H9 (cell line): ENCODE results near the gene TMEM52B. TPM values are rescaled to one million over a fixed set of nuclear protein-coding genes. Genes with fewer than 3 reads are reported as not detected.

Experiments used
- DNase-seq: peaks from one replicate; pipeline ENCODE4 v3.0.0-alpha.2; 2017
- H2AFZ ChIP-seq: one replicate; pipeline ENCODE4 v1.6.1; 2013; ENCODE audit warnings: mild to moderate bottlenecking, low read length, control low read depth, moderate library complexity
- H2AK5ac ChIP-seq: 2 replicates; pipeline ENCODE4 v1.6.1; 2013; ENCODE audit warnings: low read length, control low read depth, mixed read lengths; ENCODE audit not compliant: insufficient read length
- H2BK120ac ChIP-seq: one replicate; pipeline ENCODE4 v1.6.1; 2013; ENCODE audit warnings: low read depth, mild to moderate bottlenecking, low read length, control low read depth, inconsistent platforms; ENCODE audit not compliant: poor library complexity, severe bottlenecking
- H2BK12ac ChIP-seq: 2 replicates; pipeline ENCODE4 v1.6.1; 2013; ENCODE audit warnings: low read length, control low read depth, mixed read lengths, low read depth; ENCODE audit not compliant: insufficient read length
- H2BK15ac ChIP-seq: 2 replicates; pipeline ENCODE4 v1.6.1; 2013; ENCODE audit warnings: low read depth, low read length, control low read depth
- H2BK20ac ChIP-seq: one replicate; pipeline ENCODE4 v1.6.1; 2013; ENCODE audit warnings: low read depth, mild to moderate bottlenecking, low read length, control low read depth, inconsistent platforms; ENCODE audit not compliant: poor library complexity, severe bottlenecking
- H2BK5ac ChIP-seq: 2 replicates; pipeline ENCODE4 v1.6.1; 2013; ENCODE audit warnings: low read length, control low read depth, mixed read lengths; ENCODE audit not compliant: insufficient read length
- H3K14ac ChIP-seq: 2 replicates; pipeline ENCODE4 v1.6.1; 2013; ENCODE audit warnings: low read length, control low read depth; ENCODE audit not compliant: insufficient read depth
- H3K18ac ChIP-seq: 2 replicates; pipeline ENCODE4 v1.6.1; 2013; ENCODE audit warnings: low read depth, mild to moderate bottlenecking, mixed read lengths, low read length, control low read depth; ENCODE audit not compliant: insufficient read length
- H3K23ac ChIP-seq: 2 replicates; pipeline ENCODE4 v1.6.1; 2013; ENCODE audit warnings: low read length, control low read depth, mixed read lengths, low read depth; ENCODE audit not compliant: insufficient read length
- H3K23me2 ChIP-seq: 2 replicates; pipeline ENCODE4 v1.6.1; 2013; ENCODE audit warnings: low read depth, mild to moderate bottlenecking, mixed read lengths, low read length, control low read depth; ENCODE audit not compliant: insufficient read length, poor library complexity, severe bottlenecking
- H3K27ac ChIP-seq: 2 replicates; pipeline ENCODE4 v1.5.1; 2013; ENCODE audit warnings: low read length, control low read depth, mixed read lengths, low read depth; ENCODE audit not compliant: insufficient read length
- H3K27me3 ChIP-seq: 2 replicates; pipeline ENCODE4 v1.6.1; 2013; ENCODE audit warnings: low read length, control low read depth, inconsistent platforms; ENCODE audit not compliant: insufficient read depth
- H3K4ac ChIP-seq: 2 replicates; pipeline ENCODE4 v1.6.1; 2013; ENCODE audit warnings: low read depth, mild to moderate bottlenecking, control low read depth, inconsistent platforms, low read length, moderate library complexity
- H3K4me1 ChIP-seq: 2 replicates; pipeline ENCODE4 v1.6.1; 2013; ENCODE audit warnings: low read length, control low read depth, inconsistent platforms; ENCODE audit not compliant: insufficient read depth
- H3K4me2 ChIP-seq: 2 replicates; pipeline ENCODE4 v1.6.1; 2013; ENCODE audit warnings: low read length, control low read depth, mixed read lengths; ENCODE audit not compliant: insufficient read length, insufficient read depth
- H3K56ac ChIP-seq: 2 replicates; pipeline ENCODE4 v1.6.1; 2013; ENCODE audit warnings: low read depth, mild to moderate bottlenecking, mixed read lengths, low read length, control low read depth; ENCODE audit not compliant: insufficient read length
- H3K79me1 ChIP-seq: 2 replicates; pipeline ENCODE4 v1.6.1; 2013; ENCODE audit warnings: low read depth, mild to moderate bottlenecking, moderate library complexity, low read length, control low read depth, inconsistent platforms; ENCODE audit not compliant: insufficient read depth, poor library complexity, severe bottlenecking
- H3K79me2 ChIP-seq: 2 replicates; pipeline ENCODE4 v1.6.1; 2013; ENCODE audit warnings: low read length, control low read depth, inconsistent platforms; ENCODE audit not compliant: insufficient read depth
- H3K9ac ChIP-seq: 2 replicates; pipeline ENCODE4 v1.6.1; 2013; ENCODE audit warnings: low read length, control low read depth, mixed read lengths; ENCODE audit not compliant: insufficient read length; ENCODE audit errors: extremely low read depth
- H3K9me3 ChIP-seq: one replicate; pipeline ENCODE4 v1.6.1; 2013; ENCODE audit warnings: low read depth, low read length, inconsistent platforms; ENCODE audit not compliant: control insufficient read depth
- H3T11ph ChIP-seq: one replicate; pipeline ENCODE4 v1.6.1; 2013; ENCODE audit warnings: mild to moderate bottlenecking, low read length, control low read depth, inconsistent platforms
- H4K20me1 ChIP-seq: one replicate; pipeline ENCODE4 v1.6.1; 2013; ENCODE audit not compliant: control insufficient read depth, insufficient read length, insufficient read depth
- H4K5ac ChIP-seq: 2 replicates; pipeline ENCODE4 v1.6.1; 2013; ENCODE audit warnings: low read depth, mild to moderate bottlenecking, mixed read lengths, low read length, control low read depth; ENCODE audit not compliant: insufficient read length
- H4K8ac ChIP-seq: replicated peaks from 2 replicates; pipeline ENCODE4 v1.6.1; 2013; ENCODE audit warnings: low read length, control low read depth, mixed read lengths, low read depth; ENCODE audit not compliant: insufficient read length
- H4K91ac ChIP-seq: 2 replicates; pipeline ENCODE4 v1.6.1; 2013; ENCODE audit warnings: low read depth, mild to moderate bottlenecking, moderate library complexity, mixed read lengths, low read length, control low read depth; ENCODE audit not compliant: insufficient read length
- H3K27ac Mint-ChIP-seq, 3 experiments: 2 replicates in 2 of 3; 3 replicates in 1 of 3; pipeline ENCODE4 v1.8.0; 2020 to 2021; ENCODE audit warnings: mixed read lengths in 3 of 3, mild to moderate bottlenecking in 1 of 3, moderate library complexity in 1 of 3
- H3K27me3 Mint-ChIP-seq: 2 replicates; pipeline ENCODE4 v1.8.0; 2021; ENCODE audit warnings: low read depth, mild to moderate bottlenecking, moderate library complexity, mixed read lengths
- H3K36me3 Mint-ChIP-seq, 3 experiments: 2 replicates in 2 of 3; 3 replicates in 1 of 3; pipeline ENCODE4 v1.8.0; 2020 to 2021; ENCODE audit warnings: low read depth in 3 of 3, mixed read lengths in 3 of 3; ENCODE audit not compliant: insufficient read depth in 1 of 3
- H3K4me1 Mint-ChIP-seq, 2 experiments: 2 replicates each; pipeline ENCODE4 v1.8.0; 2020; ENCODE audit warnings: mixed read lengths in 2 of 2
- H3K4me3 Mint-ChIP-seq, 2 experiments: 2 replicates in 1 of 2; 3 replicates in 1 of 2; pipeline ENCODE4 v1.8.0; 2020 to 2021; ENCODE audit warnings: mild to moderate bottlenecking in 2 of 2, mixed read lengths in 2 of 2, moderate library complexity in 1 of 2
- H3K9me3 Mint-ChIP-seq, 2 experiments: 2 replicates in 1 of 2; 3 replicates in 1 of 2; pipeline ENCODE4 v1.8.0; 2020; ENCODE audit warnings: mild to moderate bottlenecking in 2 of 2, mixed read lengths in 2 of 2, moderate library complexity in 1 of 2
- CTCF ChIP-seq: fragments of 200-600 bp; sonication (generic); conservative IDR thresholded peaks from 3 replicates; pipeline ENCODE4 v1.8.0; 2021; ENCODE audit warnings: antibody characterized with exemption, mild to moderate bottlenecking
- WGBS: extraction: QIAGEN DNeasy Blood & Tissue Kit; methylation state at CpG from one replicate; pipeline ENCODE4 v1.1.7; 2013; ENCODE audit warnings: missing lambda C conversion rate, low lambda C conversion rate, mixed read lengths; ENCODE audit not compliant: insufficient read length; ENCODE audit errors: extremely low coverage; 5-methylcytosine and 5-hydroxymethylcytosine counted together
- total RNA-seq: library from RNA; stranded (reverse); gene quantifications from 2 replicates; pipeline ENCODE4 v1.2.1, GENCODE V29; 2021

Gene TMEM52B
- total RNA-seq, 1 experiment from 2014 or later = not detected

- H3K23me2 ChIP-seq = no peaks in the 10 kb centered on the region
- H4K8ac ChIP-seq = no peak overlapping the region
- no peak overlapping the region for H2BK5ac ChIP-seq
- no peaks in the 10 kb centered on the region for H3K27me3 Mint-ChIP-seq
- H3K4me1 ChIP-seq = no peaks in the 10 kb centered on the region
- no peak overlapping the region for H4K91ac ChIP-seq
- no peak overlapping the region for H3K4me2 ChIP-seq
- WGBS = no CpG with 5 or more reads among the region's 5 CpGs
- no peak for TF ChIP-seq CTCF
- no peak overlapping the region for H2AFZ ChIP-seq
- no peak overlapping the region for H3K23ac ChIP-seq
- no peak overlapping the region for H2BK20ac ChIP-seq
- H2BK12ac ChIP-seq = no peak overlapping the region
- no peak overlapping the region for H2BK15ac ChIP-seq
- no peak overlapping the region for H3K18ac ChIP-seq
- no peak overlapping the region for H3K56ac ChIP-seq
- no peak overlapping the region for H3K14ac ChIP-seq
- H3K79me1 ChIP-seq = no peaks in the 10 kb centered on the region
- no peaks in the 10 kb centered on the region for H4K20me1 ChIP-seq
- H3K27me3 ChIP-seq = no peaks in the 10 kb centered on the region
- H3K9ac ChIP-seq = no peak overlapping the region
- no peak overlapping the region for H3K27ac Mint-ChIP-seq
- no peaks in the 10 kb centered on the region for H3K4me1 Mint-ChIP-seq
- H3T11ph ChIP-seq = no peak overlapping the region
- no peak overlapping the region for H2BK120ac ChIP-seq
- no peak overlapping the region for H3K4ac ChIP-seq
- no peaks in the 10 kb centered on the region for H3K36me3 Mint-ChIP-seq
- H2AK5ac ChIP-seq = no peak overlapping the region
- H3K27ac ChIP-seq = no peak overlapping the region
- H3K4me3 Mint-ChIP-seq = no peak overlapping the region
- no peaks in the 10 kb centered on the region for H3K9me3 ChIP-seq
- peaks cover 0 to 2% of the 10 kb centered on the region in 2 experiments; a peak in 2 of 5 replicates for H3K9me3 Mint-ChIP-seq
- no peak for DNase-seq
- no peaks in the 10 kb centered on the region for H3K79me2 ChIP-seq
- no peak overlapping the region for H4K5ac ChIP-seq
Measured at GRCh38 chr12:10147714-10148403, 31.0 kb upstream of the TMEM52B start.
